ENCODE results near the gene CPSF4.

DNA sequence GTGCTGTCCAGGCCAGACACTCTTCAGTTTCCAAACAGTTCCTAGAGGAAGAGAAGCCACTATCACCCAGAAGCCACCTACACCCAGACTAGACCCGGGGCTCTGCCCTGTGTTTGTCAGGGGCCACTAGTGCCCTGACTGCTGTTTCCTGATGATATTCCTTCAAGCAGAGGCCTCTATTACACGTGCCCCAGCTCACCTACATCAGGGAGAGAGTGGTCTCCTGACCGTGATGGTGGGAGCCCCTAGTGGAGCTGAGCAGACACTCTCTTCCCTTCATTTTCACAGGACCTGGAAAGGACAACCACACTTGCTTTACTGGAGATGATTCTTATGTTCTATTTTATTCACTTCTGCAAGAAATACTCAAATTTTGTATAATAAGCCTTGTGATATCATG lies 52.1 kb downstream of the CPSF4 start:
- TF ChIP-seq, protein P1, sequence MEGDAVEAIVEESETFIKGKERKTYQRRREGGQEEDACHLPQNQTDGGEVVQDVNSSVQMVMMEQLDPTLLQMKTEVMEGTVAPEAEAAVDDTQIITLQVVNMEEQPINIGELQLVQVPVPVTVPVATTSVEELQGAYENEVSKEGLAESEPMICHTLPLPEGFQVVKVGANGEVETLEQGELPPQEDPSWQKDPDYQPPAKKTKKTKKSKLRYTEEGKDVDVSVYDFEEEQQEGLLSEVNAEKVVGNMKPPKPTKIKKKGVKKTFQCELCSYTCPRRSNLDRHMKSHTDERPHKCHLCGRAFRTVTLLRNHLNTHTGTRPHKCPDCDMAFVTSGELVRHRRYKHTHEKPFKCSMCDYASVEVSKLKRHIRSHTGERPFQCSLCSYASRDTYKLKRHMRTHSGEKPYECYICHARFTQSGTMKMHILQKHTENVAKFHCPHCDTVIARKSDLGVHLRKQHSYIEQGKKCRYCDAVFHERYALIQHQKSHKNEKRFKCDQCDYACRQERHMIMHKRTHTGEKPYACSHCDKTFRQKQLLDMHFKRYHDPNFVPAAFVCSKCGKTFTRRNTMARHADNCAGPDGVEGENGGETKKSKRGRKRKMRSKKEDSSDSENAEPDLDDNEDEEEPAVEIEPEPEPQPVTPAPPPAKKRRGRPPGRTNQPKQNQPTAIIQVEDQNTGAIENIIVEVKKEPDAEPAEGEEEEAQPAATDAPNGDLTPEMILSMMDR (IDR thresholded peaks at IDR 0.05; ENCODE audit: poor library complexity, severe bottlenecking) = no peak
- no peak for TF ChIP-seq EZH2 (IDR thresholded peaks at IDR 0.05; ENCODE audit: borderline replicate concordance, insufficient read depth, low read length, poor library complexity, severe bottlenecking)
- TF ChIP-seq POLR2AphosphoS5 (IDR thresholded peaks at IDR 0.05) = no peak
- TF ChIP-seq EP300 (conservative IDR thresholded peaks at IDR 0.05; ENCODE audit: poor library complexity, severe bottlenecking) = no peak
- TF ChIP-seq, protein P2, sequence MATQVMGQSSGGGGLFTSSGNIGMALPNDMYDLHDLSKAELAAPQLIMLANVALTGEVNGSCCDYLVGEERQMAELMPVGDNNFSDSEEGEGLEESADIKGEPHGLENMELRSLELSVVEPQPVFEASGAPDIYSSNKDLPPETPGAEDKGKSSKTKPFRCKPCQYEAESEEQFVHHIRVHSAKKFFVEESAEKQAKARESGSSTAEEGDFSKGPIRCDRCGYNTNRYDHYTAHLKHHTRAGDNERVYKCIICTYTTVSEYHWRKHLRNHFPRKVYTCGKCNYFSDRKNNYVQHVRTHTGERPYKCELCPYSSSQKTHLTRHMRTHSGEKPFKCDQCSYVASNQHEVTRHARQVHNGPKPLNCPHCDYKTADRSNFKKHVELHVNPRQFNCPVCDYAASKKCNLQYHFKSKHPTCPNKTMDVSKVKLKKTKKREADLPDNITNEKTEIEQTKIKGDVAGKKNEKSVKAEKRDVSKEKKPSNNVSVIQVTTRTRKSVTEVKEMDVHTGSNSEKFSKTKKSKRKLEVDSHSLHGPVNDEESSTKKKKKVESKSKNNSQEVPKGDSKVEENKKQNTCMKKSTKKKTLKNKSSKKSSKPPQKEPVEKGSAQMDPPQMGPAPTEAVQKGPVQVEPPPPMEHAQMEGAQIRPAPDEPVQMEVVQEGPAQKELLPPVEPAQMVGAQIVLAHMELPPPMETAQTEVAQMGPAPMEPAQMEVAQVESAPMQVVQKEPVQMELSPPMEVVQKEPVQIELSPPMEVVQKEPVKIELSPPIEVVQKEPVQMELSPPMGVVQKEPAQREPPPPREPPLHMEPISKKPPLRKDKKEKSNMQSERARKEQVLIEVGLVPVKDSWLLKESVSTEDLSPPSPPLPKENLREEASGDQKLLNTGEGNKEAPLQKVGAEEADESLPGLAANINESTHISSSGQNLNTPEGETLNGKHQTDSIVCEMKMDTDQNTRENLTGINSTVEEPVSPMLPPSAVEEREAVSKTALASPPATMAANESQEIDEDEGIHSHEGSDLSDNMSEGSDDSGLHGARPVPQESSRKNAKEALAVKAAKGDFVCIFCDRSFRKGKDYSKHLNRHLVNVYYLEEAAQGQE (IDR thresholded peaks at IDR 0.05; ENCODE audit: borderline replicate concordance) = no peak
- no peak for TF ChIP-seq RAD21 (conservative IDR thresholded peaks at IDR 0.05)
- TF ChIP-seq MXI1 (conservative IDR thresholded peaks at IDR 0.05; ENCODE audit: poor library complexity, severe bottlenecking) = no peak

Data from neural cell (in vitro differentiated cells).